Activated CD8-positive, alpha-beta memory T cell treated with anti-CD3 and anti-CD28 coated beads, Interleukin-2, amount 50 U/mL, for 1 hour (primary cell): Measurements from ENCODE around the gene HECTD4.
"Not testable (repeated sequence)": the region's sequence is repeated elsewhere in the genome, so short reads cannot be mapped to it uniquely, and the experiment has no call there.

Source experiments
- DNase-seq: peaks from one replicate; pipeline ENCODE4 v3.0.0-alpha.2; 2020; ENCODE audit errors: extremely low read depth

The HECTD4 gene, protein sequence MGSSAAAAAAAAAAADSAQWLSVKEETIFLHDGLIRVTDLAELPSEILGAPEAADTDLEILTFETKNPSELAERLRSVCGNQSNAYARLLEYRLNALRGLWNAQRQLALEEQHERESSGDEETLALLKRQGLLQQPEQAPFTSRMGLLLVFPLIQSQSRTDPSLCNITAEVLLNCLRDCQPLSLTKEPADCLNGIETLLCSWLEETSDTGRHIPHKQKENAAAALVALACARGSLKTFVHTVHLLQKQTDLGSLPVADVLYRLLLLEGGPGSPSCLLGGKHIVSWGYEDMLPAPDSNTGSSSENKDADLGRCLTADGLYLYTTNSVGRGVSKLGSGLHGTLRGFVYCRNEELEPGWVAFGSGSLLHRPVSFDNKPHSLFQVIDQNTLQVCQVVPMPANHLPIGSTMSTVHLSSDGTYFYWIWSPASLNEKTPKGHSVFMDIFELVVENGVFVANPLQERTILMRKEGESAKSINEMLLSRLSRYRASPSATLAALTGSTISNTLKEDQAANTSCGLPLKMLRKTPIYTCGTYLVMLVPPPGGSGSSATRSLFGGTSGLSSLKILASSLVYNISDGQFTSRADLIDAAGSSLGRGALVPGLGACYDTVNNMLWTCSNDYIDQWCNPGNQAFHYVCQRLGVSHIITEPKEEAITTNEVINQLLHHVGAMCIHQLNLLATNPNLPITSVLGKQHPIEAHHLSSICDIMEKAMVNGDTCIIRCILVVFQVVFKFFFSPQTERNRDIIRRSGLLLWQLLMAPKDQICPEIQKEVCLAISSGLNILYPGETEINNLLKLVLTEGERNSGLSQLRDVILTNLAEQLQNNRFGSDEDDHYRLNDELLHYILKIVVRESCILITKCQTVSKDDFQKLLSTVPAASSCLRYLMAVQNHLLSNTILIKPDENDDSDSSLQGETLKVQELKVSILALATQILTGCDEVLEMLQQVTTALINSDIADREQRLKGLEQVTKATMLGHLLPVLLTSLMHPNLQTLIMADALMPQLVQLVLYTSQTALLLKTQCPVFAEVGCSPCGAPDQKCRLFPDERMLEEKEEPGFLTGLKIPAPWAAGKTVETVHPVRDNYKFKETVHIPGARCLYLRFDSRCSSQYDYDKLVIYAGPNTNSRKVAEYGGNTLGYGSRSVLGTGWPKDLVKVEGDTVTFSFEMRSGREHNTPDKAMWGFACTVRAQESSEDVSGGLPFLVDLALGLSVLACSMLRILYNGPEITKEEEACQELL (N-terminal part only)

DNA sequence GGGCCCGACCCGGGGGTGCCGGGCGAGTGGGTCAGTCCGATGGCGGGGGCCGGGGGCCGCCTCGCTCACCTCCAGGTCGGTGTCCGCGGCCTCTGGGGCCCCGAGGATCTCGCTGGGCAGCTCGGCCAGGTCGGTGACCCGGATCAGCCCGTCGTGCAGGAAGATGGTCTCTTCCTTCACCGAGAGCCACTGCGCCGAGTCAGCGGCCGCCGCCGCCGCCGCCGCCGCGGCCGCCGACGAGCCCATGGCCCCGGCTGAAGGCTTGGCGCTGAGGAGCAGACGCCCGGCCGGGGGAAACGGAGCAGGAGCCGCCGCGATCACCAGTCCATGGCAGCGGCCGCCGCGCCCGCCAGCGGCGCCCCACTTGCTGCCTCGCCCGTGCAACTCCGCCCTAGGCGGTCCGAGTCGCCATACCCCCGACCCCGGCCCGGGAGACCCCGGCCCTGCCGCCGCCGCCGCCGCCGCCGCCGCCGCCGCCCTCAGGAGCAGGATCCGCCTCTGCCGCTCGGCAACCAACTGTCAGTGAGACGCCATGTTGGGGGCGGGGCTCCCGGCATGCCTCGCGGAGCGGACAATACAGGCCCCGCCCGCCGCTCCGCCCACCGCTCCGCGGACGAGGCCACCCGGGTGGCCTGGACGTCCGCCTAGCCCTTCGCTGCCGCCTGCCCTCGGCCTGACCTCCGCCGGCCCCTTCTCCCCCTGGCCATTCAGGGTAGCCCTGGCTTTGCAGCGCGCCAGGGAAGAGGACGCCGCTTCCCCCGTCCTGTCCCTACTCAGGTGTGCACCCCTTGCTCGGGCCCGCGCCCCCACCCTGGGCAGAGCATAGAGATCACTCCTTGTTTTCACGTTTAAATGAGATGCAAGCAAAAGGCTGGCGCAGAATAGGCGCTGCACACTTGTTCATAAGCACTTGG is at the start of gene HECTD4:
HECTD4 (minus strand) TSS at position 549 of the 914 bp plus-strand sequence; CDS start at position 246, 303 bp downstream.
- peak; percentile 74 for DNase-seq

DNA sequence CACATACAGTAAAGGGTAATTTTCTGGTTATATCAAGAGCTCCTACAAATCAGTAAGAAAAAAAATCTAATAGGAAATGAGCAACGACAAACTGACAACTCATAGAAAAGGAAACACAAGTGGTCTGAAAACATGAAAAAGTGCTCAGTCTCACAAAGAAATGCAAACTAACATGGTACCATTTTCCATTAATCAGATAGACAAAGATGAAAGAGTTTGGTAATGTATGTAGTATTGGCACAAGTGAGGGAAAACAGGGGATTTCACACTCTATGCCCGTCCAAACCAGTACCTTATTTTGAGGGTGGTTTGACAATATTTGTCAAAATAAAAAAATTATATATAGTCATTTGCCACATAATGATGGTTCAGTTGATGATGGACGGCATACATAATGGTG is 49.7 kb upstream of the HECTD4 start:
- no peak for DNase-seq

DNA sequence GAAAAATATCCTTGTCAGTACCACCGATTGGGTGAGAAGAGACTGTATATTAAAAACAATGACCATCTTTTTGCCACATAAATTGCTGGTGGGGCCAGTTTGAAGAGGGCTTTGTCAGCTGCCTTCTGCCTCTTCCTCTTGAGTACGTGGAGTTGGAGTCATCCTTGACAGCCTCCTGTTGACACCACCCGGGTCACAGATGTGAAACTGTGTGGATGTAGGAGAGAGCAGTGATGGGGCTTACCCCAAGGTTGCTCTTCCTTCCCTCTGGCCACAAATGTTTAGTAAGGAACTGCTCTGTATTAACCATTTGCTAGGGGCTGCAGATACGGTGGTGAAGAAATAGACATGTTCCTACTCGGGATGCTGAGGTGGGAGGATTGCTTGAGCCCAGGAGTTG is 48.7 kb upstream of the HECTD4 start:
- DNase-seq = no peak

DNA sequence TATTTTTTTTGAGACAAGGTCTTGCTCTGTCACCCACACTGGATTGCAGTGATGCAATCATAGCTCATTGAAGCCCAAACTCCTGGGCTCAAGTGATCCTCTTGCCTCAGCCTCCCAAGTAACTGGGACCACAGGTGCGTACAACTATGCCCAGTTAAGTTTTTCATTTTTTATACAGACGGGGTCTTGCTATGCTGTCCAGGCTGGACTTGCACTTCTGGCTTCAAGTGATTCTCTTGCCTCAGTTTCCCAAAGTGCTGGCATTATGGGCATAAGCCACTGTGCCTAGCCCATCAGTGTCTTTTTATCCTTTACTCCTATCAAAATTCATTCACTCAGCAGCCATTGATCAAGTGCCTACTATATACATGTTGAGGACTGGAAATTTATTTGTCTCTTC is 45.5 kb upstream of the HECTD4 start:
- DNase-seq = no peak

DNA sequence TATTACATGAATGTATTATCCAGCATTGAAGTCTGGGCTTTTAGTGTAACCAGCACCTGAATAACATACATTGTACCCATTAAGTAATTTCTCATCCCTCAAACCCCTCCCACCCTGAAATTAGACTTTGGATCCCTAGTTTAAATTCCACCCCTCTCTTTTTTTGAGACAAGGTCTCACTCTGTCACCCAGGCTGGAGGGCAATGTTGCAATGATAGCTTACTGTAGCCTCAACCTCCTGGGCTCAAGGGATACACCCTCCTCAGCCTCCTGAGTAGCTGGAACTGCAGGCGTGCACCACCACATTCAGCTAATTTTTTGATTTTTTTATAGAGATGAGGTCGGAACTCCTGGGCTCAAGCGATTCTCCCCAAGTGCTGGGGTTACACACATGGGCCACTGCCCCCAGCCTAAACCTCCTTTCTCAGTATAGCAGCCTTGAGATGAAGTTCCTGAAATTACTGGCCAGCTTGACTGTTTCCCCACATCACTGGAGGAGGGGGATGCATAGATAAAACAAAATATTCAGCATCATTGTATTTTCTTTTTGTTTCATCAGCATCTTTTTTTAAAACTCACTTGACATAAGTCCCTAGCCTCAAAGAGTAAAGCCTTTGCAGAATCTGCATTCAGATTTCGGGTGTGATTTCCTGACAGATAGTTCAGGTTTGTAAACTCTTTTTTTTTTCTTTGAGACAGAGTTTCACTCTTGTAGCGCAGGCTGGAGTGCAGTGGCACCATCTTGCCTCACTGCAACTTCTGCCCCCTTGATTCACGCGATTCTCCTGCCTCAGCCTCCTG is 43.6 kb upstream of the HECTD4 start:
- no peak for DNase-seq

DNA sequence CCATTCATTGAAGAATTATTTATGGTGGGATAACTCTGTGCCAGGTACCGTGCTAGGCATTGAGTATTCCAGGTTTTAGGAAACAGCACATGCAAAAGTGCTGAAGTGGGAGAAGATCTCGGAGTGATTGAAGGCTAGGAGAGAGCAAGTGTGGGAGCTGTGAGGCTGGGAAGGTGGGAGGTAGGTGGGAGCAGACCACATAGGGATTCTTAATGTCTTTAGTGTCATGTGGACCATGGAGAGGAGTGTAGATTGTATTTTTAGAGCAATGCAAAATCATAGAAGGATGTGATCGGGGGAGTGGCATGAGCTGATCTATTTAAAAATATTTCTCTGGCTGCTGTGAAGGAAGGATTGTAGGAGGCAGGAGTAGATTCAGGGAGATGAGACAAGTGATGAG is 41.9 kb upstream of the HECTD4 start:
- no peak for DNase-seq

DNA sequence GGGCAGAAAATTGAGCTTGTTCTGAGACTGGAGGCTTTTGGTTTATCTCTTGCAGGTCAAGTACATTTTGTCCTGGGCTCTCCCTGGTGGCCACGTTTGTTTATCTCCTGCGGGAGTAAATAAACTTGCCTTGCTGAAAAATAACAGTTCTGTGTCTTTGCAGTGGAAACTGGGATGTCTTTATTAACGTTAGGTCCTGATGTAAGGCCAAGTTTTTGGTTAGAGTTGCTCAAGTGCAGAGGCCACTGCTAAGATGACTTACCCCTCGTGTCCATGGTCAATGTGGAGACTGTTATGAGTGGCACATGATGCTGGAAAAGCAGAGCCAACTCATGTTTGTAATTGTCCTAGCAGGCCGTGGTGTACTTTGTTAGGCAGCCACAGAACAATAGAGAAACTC is 40.3 kb upstream of the HECTD4 start:
- DNase-seq = no peak

DNA sequence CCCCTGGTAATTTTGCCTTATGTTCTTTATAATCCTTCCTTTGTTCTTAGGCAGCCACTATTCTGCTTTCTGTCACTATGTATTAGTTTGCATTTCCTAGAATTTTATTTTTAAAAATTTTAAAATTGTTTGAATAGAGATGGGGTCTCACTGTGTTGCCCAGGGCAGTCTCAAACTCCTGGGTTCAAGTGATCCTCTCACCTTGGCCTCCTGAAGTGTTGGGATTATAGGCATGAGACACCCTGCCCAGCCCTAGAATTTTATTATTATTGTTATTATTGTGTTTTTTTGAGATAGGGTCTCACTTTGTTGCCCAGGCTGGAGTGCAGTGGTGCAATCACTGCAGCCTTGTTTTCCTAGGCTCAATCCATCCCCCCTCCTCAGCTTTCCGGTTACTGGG is 39.1 kb upstream of the HECTD4 start:
- no peak for DNase-seq

DNA sequence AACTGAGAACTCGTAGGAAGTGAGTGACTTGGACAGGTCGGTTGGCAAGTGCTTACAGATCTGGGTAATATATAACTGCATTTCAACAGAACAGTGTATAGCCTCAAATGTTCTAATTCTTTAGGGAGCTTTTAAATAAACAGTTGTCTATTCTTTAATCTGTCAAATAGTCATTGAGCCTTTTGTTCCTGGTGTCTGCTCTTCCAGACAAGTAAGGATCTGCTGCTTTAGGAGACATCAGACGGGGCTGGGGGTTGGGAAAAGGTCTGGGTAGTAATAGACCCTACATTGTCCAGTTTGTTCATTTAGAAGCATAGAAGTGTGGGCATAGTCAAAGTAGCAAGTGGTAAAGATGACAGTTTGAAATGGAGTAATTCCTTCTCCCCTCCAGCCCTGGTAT is 38.5 kb upstream of the HECTD4 start:
- no peak for DNase-seq

DNA sequence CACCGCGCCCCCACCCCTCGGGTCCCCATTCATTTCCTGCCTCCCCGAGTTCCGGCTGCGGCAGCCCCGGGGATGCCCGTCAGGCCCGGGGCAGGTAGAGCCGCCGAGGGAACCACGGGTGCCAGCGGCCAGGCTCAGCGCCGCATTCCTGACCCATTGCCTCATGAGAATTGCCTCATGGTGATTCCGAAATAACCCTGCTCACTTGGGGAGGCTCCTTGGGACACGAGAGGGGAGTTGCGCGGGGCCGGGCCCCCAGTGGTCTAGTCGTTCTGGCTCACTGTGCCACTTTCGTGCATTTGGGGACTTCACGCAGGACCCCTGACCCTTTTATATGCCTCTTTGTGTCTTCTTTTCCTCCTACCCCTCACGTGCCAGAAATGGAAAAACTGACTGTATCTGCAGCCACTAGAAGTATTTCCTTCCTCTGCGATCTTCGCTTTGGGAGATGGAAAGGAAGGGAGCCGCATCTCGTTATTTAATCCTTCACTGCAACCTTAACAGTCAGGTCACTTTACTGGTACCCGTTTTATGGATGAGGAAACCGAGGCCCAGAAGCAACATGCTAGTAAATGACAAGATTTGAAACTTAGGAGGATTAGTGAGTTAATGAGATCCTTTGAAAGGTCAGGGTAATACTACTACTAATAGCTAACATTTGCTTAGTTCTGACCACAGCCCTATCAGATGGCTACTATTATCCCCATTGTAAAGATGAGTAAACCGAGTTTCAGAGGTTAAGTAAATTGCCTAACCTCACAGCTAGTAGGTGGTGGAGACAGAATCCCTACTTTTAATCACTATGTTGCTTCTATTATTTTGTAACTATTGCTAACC is 37.3 kb upstream of the HECTD4 start:
- DNase-seq = no peak

DNA sequence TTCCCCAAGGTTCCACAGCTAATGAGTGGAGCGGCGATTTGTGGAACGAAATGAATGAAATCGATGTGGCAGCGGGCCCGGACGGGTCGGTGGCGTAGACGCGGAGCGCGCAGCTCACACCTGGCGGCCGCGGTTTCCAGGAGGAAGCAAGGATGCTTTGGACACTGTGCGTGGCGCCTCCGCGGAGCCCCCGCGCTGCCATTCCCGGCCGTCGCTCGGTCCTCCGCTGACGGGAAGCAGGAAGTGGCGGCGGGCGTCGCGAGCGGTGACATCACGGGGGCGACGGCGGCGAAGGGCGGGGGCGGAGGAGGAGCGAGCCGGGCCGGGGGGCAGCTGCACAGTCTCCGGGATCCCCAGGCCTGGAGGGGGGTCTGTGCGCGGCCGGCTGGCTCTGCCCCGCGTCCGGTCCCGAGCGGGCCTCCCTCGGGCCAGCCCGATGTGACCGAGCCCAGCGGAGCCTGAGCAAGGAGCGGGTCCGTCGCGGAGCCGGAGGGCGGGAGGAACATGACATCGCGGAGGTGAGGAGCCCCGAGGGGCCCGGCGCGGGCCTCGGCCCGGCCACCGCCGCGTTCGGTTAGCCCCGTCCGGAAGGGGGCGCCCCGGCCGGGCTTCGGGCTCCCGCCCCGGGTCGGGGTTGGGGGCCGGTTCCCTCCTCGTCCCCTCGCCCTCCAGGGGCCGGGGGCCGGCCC is 36.5 kb upstream of the HECTD4 start, which contains the start of gene PTPN11:
PTPN11 (plus strand) TSS at position 340 of the 689 bp plus-strand sequence; CDS start at position 505, 165 bp downstream.
- peak; percentile 60 for DNase-seq

DNA sequence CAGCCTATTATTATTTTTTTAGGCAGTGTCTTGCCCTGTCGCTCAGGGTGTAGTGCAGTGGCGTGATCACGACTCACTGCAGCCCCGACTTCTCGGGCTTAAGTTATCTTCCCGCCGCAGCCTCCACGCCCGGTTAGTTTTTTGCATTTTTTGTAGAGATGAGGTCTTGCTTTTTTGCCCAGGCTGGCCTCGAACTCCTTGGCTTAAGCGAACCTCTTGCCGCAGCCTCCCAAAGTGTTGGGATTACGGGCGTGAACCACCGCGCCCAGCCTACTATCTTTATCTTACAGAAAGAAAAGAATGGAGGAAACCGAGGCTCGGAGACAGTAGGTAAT is 36.0 kb upstream of the HECTD4 start:
- DNase-seq = no peak

DNA sequence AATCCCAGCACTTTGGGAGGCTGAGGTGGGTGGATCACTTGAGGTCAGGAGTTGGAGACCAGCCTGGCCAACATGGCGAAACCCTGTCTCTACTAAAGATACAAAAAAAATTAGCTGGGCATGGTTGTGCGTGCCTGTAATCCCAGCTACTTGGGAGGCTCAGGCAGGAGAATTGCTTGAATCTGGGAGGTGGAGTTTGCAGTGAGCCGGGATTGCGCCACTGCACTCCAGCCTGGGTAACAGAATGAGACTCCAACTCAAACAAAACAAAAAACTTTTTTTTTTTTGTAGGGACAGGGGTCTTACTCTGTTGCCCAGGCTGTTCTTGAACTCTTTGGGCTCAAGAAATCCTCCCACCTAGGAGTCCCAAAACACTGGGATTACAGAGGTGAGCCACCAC is 33.2 kb upstream of the HECTD4 start:
- not testable (repeated sequence) for DNase-seq

DNA sequence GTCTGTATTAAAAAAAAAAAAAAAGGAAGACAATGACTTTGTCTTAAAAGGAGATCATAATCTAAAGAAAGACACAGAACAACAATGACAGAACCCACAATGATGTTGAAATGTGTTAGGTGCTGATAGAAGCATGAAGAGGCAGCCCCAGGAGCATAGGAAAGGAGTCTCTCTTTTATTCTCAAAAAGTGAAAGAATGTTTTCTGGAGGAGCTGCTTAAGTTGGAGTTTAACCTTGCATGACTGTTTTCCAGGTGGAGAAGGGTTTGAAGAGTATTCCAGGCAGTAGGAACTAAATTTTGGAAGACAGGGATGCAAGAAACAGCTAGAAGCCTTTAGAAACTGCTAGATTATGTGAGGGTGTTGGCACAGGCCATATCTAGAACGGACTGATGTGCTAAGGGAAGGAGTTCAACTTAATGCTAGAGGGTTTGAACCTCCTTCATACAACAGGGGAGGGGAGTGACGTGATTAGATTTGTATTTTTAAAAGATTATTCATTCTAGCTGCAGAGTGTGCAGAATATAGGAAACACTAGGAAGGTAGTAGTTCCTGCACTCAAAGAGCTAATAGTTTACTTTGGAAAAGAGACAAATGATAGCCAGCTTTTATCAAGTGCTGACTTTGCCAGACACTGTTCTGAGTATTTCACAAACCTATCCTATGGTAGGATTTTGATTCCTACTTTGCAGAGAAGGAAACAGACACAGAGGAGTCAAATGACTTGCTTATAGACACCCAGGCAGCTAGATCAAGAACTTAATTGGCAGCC is 31.8 kb upstream of the HECTD4 start:
- no peak for DNase-seq

DNA sequence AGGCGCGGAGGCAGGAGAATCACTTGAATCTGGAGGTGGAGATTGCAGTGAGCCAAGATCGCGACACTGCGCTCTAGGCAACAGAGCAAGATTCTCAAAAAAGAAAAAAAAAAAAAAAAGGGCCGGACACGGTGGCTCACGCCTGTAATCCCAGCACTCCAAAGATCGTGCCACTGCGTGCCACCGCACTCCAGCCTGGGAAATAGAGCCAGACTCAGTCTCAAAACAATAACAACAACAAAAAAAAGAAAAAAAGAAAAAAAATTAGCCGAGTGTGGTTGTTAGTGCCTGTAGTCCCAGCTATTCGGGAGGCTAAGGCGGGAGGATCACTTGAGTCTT is 27.6 kb upstream of the HECTD4 start:
- DNase-seq = no peak

DNA sequence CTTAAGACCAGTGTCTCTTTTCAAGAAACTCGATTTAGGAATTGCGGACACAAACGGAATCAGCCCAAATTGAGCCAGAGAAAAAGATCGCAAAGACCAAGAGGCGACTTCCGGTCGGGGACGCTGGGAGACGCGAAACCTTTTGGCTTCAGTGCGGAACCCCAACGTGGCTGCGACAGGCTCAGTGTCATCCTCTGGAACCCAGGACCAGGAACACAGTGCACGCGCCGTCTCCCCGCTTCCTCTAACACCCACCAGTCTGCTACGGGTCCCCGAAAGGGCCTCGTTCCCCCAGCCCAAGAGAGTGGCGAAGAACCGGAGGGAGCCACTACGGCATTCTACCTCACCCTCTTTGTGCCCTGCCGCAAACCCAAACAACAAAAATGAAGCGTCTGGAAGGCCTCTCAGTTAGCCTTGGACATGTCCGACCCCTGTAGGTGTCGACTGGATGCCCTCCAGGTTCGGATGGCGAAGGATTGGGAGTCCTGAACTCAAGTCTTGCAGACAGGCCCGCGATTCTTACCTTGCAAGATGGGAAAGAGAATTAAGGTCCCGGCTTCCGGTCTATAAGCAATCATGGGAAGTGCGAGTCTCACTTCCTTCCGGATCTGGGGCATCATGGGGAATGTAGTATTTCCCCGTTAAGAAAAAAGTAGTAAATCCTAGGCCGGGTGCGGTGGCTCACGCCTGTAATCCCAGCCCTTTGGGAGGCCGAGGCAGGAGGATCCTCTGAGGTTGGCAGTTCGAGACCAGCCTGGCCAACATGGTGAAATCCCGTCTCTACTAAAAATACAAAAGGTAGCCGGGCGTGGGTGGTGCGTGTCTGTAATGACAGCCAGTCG is 27.1 kb upstream of the HECTD4 start, which contains the start of gene RPL6:
RPL6 (minus strand) TSS at position 542 of the 842 bp plus-strand sequence. CDS start 949 bp downstream, outside the sequence.
- DNase-seq = peak; percentile 61

DNA sequence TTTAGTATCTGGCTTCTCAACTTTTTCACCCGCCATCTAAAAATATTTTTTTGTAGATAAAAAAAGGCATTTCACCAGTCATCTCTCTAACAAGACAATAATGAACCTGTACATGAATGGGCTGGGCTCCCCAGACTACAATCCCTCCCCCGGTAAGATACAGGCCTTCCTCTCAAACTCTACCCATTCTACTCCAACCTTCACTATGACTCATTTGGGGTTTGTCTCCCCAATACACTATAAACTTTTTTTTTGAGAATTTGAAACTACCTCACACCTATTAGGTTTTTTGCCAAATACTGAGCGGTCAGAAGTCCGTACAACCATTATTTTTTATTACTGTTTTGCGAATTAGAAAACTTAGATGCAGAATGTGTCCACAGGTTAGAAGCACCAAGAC is 26.4 kb upstream of the HECTD4 start:
- no peak for DNase-seq
